GM18508 (cell line): ENCODE measurements around the gene WTIP.
"Not testable (repeated sequence)": the region's sequence is repeated elsewhere in the genome, so short reads cannot be mapped to it uniquely, and the experiment has no call there.

ENCODE experiments used
- ATAC-seq: cut with Tn5 transposase; IDR thresholded peaks from one replicate; pipeline ENCODE4 v1.9.1; 2021; ENCODE audit warnings: moderate number of reproducible peaks; ENCODE audit not compliant: insufficient read depth, unreplicated experiment

WTIP gene

DNA sequence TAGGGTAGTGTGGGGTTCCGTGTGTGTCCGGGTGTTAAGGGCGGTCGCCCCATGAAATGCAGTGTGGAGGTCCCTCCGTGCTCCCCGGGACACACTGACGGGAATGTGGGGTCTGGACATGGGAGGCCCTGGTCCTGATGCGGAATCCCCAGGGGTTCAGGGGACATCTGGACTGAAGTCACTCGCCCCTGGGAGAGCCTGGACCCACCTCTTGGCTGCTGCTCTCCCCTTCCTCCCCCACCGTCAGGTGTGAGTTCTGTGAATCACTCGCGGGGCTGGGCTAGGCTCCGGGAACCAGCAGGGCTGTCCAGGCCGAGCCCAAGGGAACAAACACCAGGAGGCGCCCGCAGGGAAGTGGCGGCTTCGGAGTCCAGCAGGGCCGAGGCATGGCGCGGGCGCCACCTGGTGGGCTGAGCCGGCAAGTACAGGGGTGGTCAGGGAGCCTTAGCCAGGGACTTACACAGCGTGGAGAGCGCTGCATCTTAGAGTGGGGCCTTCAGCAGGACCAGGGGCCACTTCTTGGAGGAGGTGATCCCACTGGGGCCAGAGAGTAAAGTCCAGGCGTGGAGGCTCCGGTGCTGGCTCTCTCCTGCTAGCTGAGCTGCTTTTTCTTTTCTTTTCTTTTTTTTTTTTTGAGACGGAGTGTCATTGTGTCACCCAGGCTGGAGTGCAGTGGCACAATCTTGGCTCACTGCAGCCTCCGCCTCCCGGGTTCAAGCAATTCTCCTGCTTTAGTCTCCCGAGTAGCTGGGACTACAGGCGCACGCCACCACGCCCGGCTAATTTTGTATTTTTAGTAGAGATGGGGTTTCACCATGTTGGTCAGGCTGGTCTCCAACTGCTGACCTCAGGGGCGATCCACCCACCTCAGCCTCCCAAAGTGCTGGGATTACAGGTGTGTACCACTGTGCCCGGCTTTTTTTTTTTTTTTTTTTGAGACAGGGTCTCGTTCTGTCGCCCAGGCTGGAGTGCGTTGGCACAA lies 20.1 kb downstream of the WTIP start:
- ATAC-seq = no peak

DNA sequence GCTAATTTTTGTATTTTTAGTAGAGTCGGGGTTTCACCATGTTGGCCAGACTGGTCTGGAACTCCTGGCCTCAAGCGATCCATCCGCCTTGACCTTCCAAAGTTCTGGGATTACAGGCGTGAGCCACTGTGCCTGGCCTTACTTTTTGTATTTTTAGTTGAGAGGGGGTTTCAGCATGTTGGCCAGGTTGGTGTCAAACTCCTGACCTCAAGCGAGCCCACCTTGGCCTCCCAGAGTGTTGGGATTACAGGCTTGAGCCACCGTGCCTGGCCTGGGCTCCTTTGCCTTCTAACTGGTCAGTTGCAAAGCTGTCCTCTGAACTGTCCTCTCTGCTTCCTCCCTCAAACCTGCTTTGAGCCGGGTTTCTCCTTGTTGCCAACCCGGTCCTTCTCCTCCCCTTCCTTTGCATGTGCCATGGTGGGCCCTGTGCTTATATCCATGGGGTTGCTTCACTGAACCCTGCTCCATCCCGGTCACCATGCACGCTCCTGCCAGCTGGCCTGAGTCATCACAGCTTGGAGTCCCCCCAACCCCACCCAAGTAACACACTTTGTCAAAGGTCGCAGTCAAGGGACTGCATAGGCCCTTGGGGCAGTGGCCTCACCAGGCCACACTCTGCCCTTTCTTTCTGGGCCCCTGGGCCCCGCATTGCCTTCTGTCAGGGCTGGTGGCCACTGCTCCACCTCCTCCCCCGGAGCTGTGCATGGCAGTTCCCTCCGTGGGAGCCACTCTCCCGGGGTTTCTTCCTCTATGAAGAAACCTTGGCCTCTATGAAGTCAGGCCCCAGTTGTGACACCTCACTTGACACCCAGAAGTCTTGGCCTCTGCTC lies 21.2 kb downstream of the WTIP start:
- ATAC-seq = no peak

DNA sequence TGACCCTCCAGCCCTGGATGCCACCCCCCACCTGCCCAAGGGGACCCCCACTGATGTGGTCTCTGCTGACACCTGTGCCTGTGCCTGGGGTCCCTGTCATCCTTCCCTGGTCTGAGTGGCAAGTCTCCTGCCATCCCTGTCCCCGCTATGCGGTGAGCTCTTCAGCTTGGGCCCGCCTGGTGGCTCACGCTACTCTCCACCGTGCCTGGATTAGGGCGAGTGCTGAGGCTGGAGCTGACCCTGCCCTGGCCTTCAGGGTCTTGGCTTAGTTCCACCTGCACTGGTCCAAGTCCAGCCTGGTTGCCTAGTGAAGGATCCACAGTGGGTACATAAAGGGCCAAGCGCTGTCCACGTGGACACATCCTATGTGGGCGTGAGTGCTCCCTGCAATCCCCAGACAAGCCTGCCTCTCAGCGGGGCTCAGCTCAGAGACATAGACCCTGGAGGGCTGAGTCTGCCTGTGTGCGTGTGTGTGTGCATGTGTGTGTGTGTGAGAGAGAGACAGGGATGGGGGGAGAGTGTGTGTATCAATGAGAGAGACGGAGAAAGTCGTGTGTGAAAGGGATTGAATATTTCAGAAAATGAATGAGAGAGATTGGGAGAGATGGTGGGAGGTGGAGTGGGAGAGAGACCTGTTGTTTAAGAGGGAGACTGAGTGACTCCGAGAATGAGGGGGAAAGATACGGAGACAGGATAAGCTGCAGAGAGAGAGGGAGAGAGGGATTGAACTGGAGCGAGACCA lies 22.1 kb downstream of the WTIP start:
- no peak for ATAC-seq

DNA sequence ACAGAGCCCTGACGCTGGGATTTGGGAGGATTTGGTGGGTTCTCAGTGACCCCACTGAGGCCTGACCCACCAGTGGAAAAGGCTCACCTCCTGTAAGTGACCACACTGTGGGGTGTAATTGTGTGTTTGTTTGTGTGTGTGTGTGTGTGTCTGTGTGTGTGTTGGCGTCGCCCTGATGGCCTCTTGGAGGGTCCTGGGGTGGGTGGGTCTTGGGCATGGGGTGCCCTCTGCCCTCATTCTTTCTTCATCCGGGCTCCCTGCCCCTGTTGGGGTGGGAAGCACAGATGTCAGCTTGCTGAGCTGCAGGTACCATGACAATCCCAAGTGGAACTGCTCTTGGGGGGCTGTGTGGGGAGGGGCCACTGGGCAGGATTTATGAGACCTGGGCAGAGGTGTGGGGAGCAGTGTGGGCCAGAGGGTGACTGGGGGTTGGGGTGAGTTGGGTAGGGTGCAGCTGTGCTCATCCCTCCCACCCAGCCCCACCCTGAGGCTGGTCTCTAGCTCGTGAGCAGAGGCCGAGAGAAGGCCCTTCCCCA lies 22.8 kb downstream of the WTIP start:
- ATAC-seq = no peak

DNA sequence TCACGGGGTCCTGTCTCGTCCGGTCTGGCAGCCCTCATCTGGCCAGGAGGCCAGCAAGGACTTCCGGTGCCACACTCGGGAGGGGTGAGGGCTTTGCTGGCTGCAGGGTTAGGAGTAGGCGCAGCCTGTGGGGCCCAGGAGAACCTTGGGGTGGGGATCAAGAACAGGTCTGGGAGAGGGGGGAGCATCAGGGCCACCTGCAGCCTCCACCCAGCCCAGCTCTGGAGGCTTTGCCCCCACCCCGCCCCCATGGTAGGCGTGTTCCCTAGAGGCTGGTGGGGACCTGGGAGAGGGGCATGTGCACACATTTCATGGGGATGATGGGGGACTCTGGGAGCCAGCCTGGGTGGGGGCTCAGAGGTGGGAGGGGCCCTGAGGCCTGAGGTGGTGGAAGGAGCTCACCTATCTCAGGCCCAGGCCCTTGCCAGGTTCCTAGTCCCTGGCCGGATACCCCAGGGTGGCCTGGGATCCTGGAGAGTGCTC lies 23.3 kb downstream of the WTIP start:
- no peak for ATAC-seq

DNA sequence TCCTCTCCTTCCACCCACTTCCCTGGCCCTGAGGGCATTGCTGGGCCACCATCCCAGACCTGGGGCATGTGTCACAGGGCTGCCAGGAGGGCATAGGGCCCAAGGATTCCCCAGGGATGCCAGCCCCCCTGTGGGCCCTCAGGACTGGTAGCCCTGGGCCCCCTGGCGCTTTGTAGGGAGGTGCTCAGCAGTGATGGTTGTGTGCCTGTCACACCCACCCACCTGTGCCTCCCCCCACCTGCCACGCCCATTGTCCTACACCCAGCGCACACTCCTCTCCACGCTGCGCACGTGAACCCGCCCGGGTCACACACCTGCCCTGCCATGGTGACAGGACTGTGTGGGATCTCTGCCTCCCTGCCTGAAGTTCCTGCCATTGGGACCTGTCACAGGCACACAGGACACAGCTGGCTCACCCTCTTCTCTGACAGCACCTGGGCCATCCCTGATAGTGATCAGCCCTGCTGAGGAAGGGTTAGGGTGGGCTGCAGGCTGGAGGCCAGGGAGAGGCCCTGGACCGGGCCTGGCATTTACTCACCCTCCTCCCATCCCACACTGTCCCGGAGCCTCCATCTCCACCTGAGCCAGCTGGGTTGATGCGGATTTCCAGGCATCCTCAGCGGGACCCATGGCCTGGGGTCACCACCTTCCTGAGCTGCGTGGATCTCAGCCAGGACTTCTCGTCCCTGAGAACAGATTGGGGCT lies 23.9 kb downstream of the WTIP start:
- no peak for ATAC-seq

DNA sequence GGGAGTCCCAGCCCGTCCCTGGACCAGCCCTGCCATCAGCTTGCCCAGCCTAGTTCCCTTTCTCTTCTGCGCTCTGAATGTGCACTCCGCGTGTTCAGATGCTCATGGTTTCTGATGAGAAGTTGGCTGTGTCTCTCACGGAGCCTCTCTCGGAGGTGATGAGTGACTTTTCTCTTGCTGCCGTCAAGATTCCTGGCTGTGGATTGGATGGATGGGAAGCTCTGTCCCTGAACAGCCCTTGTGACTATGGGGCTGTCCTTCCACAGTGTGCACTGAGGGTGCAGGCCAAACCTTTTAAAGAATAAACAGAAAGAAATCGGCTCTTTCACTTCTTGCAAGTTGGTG lies 24.4 kb downstream of the WTIP start:
- no peak for ATAC-seq

DNA sequence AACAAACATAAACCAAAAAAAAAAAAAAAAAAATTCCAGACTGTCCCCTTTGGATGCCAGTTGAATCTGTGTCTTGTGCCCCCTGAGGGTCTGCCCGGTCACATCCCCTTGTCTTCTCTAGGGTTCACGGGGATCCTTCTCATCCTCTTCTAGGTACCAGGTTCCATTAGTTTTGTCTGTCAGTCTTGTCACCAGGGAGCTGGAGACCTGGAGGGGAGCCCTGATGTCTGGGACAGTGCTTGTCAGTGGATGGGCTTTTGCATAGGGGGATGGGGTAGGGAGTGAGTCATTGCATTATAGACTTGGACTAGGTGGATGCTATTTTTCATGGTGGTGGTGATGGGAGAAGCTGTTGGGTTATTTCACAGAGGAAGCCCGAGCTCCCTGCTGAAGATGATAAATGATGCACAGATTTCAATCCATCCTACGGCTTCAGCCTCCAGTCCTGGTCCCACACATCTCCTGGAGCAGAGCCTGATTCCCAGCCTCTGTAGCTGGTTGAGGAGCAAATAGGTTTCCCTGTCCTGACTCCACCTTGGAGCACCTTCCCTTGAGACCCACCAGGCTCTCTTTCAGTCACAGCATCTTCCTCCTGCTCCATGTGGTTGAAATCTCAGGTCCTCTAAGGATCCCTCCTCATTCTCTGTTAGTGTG lies 26.0 kb downstream of the WTIP start:
- ATAC-seq = no peak

DNA sequence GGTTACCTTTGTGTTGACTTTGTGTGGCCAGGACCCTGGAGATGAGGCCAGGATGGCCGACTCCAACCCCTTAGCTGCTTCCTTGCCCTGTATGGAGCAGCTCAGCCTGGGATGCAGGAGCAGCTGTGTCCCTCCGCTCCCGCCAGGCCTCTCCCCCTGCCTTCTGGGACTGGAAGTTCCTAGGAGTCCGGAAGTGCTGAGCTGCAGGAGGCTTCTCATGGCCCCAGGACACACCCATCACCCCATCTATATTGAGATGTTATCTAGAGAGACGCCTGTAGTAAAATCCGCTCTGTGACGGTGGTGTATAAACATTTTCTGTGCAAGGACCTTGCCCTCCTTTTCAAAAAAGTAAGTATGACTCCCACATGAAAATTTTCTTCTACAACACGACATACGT lies 27.0 kb downstream of the WTIP start:
- ATAC-seq = no peak

DNA sequence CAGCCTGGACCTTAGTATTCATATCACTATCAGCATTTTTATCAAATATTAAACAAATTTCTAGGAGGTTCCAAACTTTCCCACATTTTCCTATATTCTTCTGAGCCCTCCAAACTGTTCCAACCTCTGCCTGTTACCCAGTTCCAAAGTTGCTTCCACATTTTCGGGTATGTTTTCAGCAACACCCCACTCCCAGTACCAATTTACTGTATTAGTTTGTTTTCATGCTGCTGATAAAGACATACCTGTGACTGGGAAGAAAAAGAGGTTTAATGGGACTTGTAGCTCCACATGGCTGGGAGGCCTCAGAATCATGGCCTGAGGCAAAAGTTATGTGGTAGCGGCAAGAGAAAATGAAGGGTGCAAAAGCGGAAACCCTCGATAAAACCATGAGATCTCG lies 29.3 kb downstream of the WTIP start:
- ATAC-seq = not testable (repeated sequence)

DNA sequence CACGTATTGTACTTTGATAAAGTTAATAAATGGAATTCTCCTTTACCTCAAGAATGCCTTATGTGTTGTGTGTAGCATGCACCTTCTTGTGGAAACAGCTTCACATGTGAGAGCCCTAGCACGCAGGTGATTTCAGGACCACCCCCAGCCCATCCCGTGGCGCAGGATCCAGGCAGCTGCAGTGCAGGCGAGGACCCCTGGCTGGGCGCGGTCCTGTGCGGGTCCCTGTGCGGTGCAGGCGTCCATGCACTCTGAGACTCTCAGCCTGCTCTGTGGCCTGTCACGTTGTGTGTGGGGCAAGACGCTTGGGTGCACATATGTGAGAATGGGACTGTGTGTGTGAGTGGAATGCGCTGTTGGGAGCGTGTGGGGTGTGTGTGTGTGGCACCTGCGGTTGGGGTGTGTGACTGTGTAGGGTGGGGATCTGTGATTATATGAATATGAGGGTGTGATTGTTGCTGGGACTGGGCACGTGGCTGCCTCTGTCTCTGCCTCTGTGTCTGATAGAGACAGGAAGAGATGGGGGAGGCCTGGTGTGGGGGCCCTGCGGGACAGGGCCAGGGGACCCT lies 30.8 kb downstream of the WTIP start:
- no peak for ATAC-seq

DNA sequence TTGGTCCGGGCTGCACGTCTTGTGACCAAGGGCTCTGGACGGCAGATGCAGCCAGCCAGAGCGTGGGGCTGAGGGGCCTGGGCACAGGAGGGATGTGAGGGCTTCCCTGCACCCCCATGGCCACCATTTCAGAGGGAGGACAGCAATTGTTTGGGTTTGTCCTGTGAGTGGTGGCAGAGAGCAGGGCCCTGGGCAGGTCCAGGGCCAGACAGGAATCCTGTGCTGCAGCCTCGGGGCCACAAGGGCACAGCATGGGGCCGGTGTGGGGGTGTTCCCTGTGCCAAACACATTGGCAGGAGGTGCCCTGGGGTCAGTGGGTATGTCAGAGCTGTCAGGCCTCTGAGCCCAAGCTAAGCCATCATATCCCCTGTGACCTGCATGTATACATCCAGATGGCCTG lies 32.2 kb downstream of the WTIP start:
- no peak for ATAC-seq

DNA sequence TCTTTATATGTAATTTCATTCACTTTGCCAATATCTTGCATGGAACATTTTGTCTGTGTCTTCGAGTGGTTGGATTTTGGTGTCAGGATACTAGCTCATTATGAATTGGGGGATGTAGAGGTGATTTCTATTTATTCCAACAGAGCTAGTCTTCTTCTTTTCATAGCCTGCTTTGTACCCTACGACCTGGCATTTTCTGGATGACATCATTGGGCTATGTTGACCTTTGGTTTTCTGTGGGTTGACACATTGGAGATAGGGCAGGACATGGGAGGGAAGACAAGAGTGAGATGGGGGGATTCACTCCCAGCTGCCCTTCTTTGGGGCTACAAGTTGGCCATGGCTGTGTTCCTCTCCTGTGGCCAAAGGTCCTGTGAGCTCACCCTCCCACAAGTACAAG lies 38.0 kb downstream of the WTIP start:
- no peak for ATAC-seq

DNA sequence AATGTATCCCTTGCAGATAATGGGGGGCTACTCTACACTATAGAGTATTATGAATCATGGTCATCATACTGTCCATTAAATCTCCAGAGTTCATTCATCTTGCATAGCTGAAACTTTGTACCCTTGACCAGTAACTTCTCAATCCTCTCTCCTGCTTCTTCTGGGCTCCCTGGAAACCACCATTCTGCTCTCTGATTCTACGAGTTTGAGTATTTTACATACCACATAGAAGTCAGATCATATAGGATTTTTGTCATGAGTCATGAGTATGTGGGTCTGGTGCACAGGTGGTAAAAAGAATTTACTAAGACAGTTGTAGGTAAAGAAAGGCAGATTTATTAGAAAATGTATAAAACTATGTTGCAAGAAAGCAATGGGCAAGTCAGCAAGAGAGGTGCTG lies 41.9 kb downstream of the WTIP start:
- ATAC-seq = no peak

DNA sequence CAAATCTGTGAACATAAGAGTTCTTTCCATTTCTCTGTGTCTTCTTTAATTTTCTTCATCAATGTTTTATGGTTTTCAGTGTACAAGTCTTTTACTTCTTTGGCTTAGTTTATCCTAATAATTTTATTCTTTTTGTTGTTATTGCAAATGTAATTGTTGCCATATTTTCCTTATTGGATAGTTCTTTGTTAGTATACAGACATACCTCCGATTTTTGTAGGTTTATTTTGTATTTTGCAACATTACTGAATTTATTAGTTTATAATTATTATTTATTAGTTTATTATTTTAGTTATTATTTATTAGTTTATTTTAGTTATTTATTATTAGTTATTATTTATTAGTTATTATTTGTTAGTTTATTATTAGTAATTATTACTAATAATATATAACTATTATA lies 43.4 kb downstream of the WTIP start:
- ATAC-seq = no peak

DNA sequence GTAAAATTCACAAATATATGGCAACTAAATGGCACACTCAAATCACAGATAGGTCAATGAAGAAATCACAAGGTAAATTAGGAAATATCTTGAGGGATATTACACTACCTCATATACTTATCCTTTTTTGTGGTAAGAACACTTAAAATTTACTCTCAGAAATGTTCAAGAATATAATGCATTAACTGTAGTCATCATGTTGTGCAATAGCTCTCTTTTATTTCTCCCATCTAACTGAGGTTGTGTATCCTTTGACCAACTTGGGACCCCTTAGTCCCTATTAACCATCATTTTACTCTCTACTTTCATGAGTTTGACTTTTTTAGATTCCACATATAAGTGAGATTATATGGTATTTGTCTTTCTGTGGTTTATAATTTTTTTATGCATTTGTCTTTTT lies 52.6 kb downstream of the WTIP start:
- ATAC-seq = no peak

DNA sequence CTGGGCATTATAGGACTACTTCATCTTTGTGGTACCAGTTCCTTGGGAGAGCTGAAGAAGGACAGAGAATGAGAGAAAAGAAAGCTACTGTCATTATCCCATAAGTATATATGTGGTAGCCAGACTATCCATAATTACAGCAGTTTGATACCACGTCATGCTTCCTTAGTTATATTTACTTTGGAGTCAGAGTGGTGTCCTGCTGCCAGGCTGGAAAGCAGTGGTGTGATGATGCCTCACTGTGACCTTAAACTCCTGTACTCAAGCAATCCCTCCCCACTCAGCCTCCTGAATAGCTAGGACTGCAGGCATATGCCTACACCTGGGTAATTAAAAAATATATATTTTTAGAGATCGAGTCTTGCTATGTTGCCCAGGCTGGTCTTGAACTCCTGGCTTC lies 57.8 kb downstream of the WTIP start:
- no peak for ATAC-seq

DNA sequence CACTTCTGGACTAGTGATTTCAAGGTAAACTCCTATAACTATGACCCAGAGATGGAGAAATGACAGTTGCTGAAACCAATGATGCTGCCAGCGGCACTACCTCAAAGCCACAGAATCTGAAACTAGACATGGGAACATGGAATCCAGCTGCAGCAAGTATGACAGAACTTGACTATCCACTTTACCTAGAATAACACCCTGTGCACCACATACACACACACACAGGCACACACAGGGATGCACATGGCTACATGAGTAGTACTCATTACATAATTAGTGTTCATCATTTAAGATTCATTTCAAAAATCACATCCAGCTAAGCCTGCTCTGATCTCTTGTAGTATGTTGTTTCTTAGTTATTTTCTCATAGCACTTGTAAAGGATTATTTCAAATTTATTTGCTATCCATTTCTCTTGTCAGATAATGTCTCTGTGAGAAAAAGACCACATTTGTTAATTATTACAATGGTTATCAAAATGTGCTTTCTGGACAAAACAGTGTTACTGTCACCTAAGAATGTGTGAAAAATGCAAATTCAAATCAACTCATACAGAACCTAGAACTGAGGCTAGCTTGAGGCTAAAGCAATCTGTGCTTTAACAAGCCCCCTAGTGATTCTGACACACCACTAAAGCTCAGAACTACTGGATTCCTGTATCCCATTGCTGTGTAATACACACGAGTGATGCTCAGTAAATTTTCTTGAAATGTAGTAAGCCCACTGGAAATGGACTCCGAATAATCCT lies 59.4 kb downstream of the WTIP start:
- ATAC-seq = no peak
